Measurements from ENCODE around the gene FAM50B.

Gene FAM50B

GRCh38 chr6:3871515-3871914 lies 22.3 kb downstream of the FAM50B start:
- no peak for DNase-seq (ENCODE audit: low read depth in 1 of 2, low spot score in 1 of 2)

- DNase-seq (ENCODE audit: low read depth in 1 of 2, low spot score in 1 of 2): no peak
Measured at GRCh38 chr6:3871939-3872338, 22.8 kb downstream of the FAM50B start.

- no peak for DNase-seq (ENCODE audit: low read depth in 1 of 2, low spot score in 1 of 2)
Measured at GRCh38 chr6:3872370-3872854, 23.2 kb downstream of the FAM50B start.

- DNase-seq (ENCODE audit: low read depth in 1 of 2, low spot score in 1 of 2): no peak
Measured at GRCh38 chr6:3873051-3873450, 23.9 kb downstream of the FAM50B start.

- DNase-seq (ENCODE audit: low read depth in 1 of 2, low spot score in 1 of 2): no peak
Measured at GRCh38 chr6:3874069-3874468, 24.9 kb downstream of the FAM50B start.

- DNase-seq (ENCODE audit: low read depth in 1 of 2, low spot score in 1 of 2): no peak
Measured at GRCh38 chr6:3875486-3875885, 26.3 kb downstream of the FAM50B start.

- DNase-seq (ENCODE audit: low read depth in 1 of 2, low spot score in 1 of 2): no peak
Measured at GRCh38 chr6:3876101-3876500, 26.9 kb downstream of the FAM50B start.

- DNase-seq (ENCODE audit: low read depth in 1 of 2, low spot score in 1 of 2): no peak
Measured at GRCh38 chr6:3876866-3877265, 27.7 kb downstream of the FAM50B start.

- no peak for DNase-seq (ENCODE audit: low read depth in 1 of 2, low spot score in 1 of 2)
Measured at GRCh38 chr6:3878048-3878666, 29.0 kb downstream of the FAM50B start.

- no peak for DNase-seq (ENCODE audit: low read depth in 1 of 2, low spot score in 1 of 2)
Measured at GRCh38 chr6:3879194-3879952, 30.2 kb downstream of the FAM50B start.

- no peak for DNase-seq (ENCODE audit: low read depth in 1 of 2, low spot score in 1 of 2)
Measured at GRCh38 chr6:3881711-3882421, 32.7 kb downstream of the FAM50B start.

- no peak for DNase-seq (ENCODE audit: low read depth in 1 of 2, low spot score in 1 of 2)
Measured at GRCh38 chr6:3882431-3882830, 33.3 kb downstream of the FAM50B start.

GRCh38 chr6:3882866-3883265 lies 33.7 kb downstream of the FAM50B start:
- no peak for DNase-seq (ENCODE audit: low read depth in 1 of 2, low spot score in 1 of 2)

GRCh38 chr6:3884007-3884745 lies 35.0 kb downstream of the FAM50B start:
- no peak for DNase-seq (ENCODE audit: low read depth in 1 of 2, low spot score in 1 of 2)

GRCh38 chr6:3885262-3886036 lies 36.3 kb downstream of the FAM50B start:
- DNase-seq (ENCODE audit: low read depth in 1 of 2, low spot score in 1 of 2): no peak

- no peak for DNase-seq (ENCODE audit: low read depth in 1 of 2, low spot score in 1 of 2)
Measured at GRCh38 chr6:3887150-3887700, 38.1 kb downstream of the FAM50B start.

GRCh38 chr6:3888153-3888957 lies 39.2 kb downstream of the FAM50B start:
- no peak for DNase-seq (ENCODE audit: low read depth in 1 of 2, low spot score in 1 of 2)

GRCh38 chr6:3890047-3890446 lies 40.9 kb downstream of the FAM50B start:
- no peak for DNase-seq (ENCODE audit: low read depth in 1 of 2, low spot score in 1 of 2)

GRCh38 chr6:3891883-3892282 lies 42.7 kb downstream of the FAM50B start:
- no peak for DNase-seq (ENCODE audit: low read depth in 1 of 2, low spot score in 1 of 2)

All from activated CD4-positive, alpha-beta T cell treated with anti-CD3 and anti-CD28 coated beads, Interleukin-2, amount 50 U/mL, for 24 hours (primary cell).